Measurements from ENCODE around the gene AGBL4.

Gene AGBL4

DNA sequence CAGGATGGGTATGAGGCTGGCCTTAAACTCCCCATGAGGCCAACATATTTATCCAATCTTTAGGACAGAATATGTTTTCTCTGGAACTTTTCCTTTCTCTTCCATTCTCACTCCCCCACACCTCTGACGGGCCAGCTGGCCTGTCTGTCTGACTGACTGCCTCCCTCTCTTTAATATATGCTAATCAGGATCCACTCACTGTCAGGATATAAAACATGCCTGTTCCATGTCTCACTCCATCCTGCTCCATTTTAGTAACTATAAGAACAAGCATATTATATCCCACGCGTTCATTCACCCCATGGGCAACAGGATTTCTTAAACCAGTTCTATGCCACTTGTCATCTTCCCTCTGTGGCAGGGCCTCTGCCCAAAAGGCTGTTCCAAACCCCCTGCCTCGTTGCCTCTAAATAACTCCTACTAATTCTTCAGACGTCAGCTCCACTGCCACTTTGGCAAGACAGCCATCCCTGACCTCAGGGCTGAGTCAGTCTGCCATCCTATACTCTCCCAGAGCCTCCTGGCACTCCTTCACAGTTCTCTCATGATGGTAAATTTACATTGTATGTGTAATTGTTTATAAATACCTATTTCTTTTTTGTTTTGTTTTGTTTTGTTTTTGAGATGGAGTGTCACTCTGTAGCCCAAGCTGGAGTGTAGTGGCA is 1467.4 kb downstream of the AGBL4 start:
- ATAC-seq: peak; percentile 37; the same call in 1 of the 3 replicates
- TF ChIP-seq, protein P1, sequence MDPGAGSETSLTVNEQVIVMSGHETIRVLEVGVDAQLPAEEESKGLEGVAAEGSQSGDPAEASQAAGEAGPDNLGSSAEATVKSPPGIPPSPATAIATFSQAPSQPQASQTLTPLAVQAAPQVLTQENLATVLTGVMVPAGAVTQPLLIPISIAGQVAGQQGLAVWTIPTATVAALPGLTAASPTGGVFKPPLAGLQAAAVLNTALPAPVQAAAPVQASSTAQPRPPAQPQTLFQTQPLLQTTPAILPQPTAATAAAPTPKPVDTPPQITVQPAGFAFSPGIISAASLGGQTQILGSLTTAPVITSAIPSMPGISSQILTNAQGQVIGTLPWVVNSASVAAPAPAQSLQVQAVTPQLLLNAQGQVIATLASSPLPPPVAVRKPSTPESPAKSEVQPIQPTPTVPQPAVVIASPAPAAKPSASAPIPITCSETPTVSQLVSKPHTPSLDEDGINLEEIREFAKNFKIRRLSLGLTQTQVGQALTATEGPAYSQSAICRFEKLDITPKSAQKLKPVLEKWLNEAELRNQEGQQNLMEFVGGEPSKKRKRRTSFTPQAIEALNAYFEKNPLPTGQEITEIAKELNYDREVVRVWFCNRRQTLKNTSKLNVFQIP (CRISPR knock-in tag; IDR thresholded peaks at IDR 0.05; ENCODE audit: borderline replicate concordance, low read depth): no peak
- TF ChIP-seq SNAI2 (CRISPR knock-in tag; IDR thresholded peaks at IDR 0.05) (no peak), CSDC2 (CRISPR knock-in tag; IDR thresholded peaks at IDR 0.05) (no peak), ZNF8 (CRISPR knock-in tag; IDR thresholded peaks at IDR 0.05) (no peak), RARB (CRISPR knock-in tag; IDR thresholded peaks at IDR 0.05) (no peak), ZNF70 (CRISPR knock-in tag; IDR thresholded peaks at IDR 0.05) (no peak), PPARA (CRISPR knock-in tag; IDR thresholded peaks at IDR 0.05; ENCODE audit: borderline replicate concordance) (no peak), ISL1 (CRISPR knock-in tag; IDR thresholded peaks at IDR 0.05) (no peak), BACH2 (CRISPR knock-in tag; IDR thresholded peaks at IDR 0.05; ENCODE audit: borderline replicate concordance) (no peak), ZNF565 (CRISPR knock-in tag; conservative IDR thresholded peaks at IDR 0.05; ENCODE audit: low read depth) (no peak), ZFP30 (CRISPR knock-in tag; IDR thresholded peaks at IDR 0.05) (no peak), ESRRG (CRISPR knock-in tag; IDR thresholded peaks at IDR 0.05) (no peak), ZC3H10 (CRISPR knock-in tag; IDR thresholded peaks at IDR 0.05) (no peak), OSR1 (CRISPR knock-in tag; IDR thresholded peaks at IDR 0.05) (no peak)
- TF ChIP-seq, protein P2, sequence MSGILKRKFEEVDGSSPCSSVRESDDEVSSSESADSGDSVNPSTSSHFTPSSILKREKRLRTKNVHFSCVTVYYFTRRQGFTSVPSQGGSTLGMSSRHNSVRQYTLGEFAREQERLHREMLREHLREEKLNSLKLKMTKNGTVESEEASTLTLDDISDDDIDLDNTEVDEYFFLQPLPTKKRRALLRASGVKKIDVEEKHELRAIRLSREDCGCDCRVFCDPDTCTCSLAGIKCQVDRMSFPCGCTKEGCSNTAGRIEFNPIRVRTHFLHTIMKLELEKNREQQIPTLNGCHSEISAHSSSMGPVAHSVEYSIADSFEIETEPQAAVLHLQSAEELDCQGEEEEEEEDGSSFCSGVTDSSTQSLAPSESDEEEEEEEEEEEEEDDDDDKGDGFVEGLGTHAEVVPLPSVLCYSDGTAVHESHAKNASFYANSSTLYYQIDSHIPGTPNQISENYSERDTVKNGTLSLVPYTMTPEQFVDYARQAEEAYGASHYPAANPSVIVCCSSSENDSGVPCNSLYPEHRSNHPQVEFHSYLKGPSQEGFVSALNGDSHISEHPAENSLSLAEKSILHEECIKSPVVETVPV (CRISPR knock-in tag; IDR thresholded peaks at IDR 0.05): no peak
- TF ChIP-seq, protein P3, sequence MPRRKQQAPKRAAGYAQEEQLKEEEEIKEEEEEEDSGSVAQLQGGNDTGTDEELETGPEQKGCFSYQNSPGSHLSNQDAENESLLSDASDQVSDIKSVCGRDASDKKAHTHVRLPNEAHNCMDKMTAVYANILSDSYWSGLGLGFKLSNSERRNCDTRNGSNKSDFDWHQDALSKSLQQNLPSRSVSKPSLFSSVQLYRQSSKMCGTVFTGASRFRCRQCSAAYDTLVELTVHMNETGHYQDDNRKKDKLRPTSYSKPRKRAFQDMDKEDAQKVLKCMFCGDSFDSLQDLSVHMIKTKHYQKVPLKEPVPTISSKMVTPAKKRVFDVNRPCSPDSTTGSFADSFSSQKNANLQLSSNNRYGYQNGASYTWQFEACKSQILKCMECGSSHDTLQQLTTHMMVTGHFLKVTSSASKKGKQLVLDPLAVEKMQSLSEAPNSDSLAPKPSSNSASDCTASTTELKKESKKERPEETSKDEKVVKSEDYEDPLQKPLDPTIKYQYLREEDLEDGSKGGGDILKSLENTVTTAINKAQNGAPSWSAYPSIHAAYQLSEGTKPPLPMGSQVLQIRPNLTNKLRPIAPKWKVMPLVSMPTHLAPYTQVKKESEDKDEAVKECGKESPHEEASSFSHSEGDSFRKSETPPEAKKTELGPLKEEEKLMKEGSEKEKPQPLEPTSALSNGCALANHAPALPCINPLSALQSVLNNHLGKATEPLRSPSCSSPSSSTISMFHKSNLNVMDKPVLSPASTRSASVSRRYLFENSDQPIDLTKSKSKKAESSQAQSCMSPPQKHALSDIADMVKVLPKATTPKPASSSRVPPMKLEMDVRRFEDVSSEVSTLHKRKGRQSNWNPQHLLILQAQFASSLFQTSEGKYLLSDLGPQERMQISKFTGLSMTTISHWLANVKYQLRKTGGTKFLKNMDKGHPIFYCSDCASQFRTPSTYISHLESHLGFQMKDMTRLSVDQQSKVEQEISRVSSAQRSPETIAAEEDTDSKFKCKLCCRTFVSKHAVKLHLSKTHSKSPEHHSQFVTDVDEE (CRISPR knock-in tag; IDR thresholded peaks at IDR 0.05): no peak
- TF ChIP-seq, protein P4, sequence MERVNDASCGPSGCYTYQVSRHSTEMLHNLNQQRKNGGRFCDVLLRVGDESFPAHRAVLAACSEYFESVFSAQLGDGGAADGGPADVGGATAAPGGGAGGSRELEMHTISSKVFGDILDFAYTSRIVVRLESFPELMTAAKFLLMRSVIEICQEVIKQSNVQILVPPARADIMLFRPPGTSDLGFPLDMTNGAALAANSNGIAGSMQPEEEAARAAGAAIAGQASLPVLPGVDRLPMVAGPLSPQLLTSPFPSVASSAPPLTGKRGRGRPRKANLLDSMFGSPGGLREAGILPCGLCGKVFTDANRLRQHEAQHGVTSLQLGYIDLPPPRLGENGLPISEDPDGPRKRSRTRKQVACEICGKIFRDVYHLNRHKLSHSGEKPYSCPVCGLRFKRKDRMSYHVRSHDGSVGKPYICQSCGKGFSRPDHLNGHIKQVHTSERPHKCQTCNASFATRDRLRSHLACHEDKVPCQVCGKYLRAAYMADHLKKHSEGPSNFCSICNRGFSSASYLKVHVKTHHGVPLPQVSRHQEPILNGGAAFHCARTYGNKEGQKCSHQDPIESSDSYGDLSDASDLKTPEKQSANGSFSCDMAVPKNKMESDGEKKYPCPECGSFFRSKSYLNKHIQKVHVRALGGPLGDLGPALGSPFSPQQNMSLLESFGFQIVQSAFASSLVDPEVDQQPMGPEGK (CRISPR knock-in tag; IDR thresholded peaks at IDR 0.05; ENCODE audit: borderline replicate concordance): no peak

DNA sequence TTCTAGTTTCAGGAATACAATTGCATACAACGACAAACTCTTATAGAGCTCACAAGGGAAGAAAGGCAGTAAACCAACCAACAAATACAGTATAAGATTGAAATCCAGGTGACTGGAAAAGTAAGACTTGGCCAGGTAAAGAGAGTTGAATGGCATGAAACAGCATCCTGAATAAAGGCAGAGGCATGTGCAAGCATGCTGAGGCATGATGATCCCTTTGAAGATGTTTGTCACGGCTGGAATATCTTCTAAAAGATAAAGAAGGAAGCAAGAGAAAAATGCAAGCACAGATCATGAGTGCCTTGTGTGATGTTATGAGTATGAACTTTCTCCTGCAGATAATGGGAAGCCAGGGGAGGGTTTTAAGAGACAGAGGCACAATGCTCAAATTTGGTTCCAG is 1468.5 kb downstream of the AGBL4 start:
- ATAC-seq: no peak

More for the DNA sequence above, 1468.5 kb downstream of the AGBL4 start:
- TF ChIP-seq, protein P5, sequence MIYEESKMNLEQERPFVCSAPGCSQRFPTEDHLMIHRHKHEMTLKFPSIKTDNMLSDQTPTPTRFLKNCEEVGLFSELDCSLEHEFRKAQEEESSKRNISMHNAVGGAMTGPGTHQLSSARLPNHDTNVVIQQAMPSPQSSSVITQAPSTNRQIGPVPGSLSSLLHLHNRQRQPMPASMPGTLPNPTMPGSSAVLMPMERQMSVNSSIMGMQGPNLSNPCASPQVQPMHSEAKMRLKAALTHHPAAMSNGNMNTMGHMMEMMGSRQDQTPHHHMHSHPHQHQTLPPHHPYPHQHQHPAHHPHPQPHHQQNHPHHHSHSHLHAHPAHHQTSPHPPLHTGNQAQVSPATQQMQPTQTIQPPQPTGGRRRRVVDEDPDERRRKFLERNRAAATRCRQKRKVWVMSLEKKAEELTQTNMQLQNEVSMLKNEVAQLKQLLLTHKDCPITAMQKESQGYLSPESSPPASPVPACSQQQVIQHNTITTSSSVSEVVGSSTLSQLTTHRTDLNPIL (CRISPR knock-in tag; IDR thresholded peaks at IDR 0.05; ENCODE audit: low read depth): no peak
- TF ChIP-seq ZNF70 (CRISPR knock-in tag; IDR thresholded peaks at IDR 0.05): no peak
- TF ChIP-seq OSR1 (CRISPR knock-in tag; IDR thresholded peaks at IDR 0.05): no peak
- no peak for TF ChIP-seq TOX (CRISPR knock-in tag; IDR thresholded peaks at IDR 0.05; ENCODE audit: borderline replicate concordance)
- TF ChIP-seq, protein P3 (CRISPR knock-in tag; IDR thresholded peaks at IDR 0.05): no peak
- no peak for TF ChIP-seq CSDC2 (CRISPR knock-in tag; IDR thresholded peaks at IDR 0.05)
- no peak for TF ChIP-seq ZNF8 (CRISPR knock-in tag; IDR thresholded peaks at IDR 0.05)
- no peak for TF ChIP-seq ARNTL (CRISPR knock-in tag; IDR thresholded peaks at IDR 0.05; ENCODE audit: borderline replicate concordance, low read depth)
- TF ChIP-seq SNAI2 (CRISPR knock-in tag; IDR thresholded peaks at IDR 0.05): no peak
- TF ChIP-seq, protein P4 (CRISPR knock-in tag; IDR thresholded peaks at IDR 0.05; ENCODE audit: borderline replicate concordance): no peak
